IPS-18c (cell line): ENCODE results near the gene CTPS2.
"Not testable (repeated sequence)": the region's sequence is repeated elsewhere in the genome, so short reads cannot be mapped to it uniquely, and the experiment has no call there.

Source experiments
- H3K4me3 ChIP-seq: 2 replicates; pipeline ENCODE4 v1.7.0; 2013; ENCODE audit warnings: low read depth, mild to moderate bottlenecking, low read length, moderate library complexity; ENCODE audit not compliant: insufficient read depth
- H3K9me3 ChIP-seq: one replicate; pipeline ENCODE4 v1.6.1; 2013; ENCODE audit warnings: mild to moderate bottlenecking, low read length, moderate library complexity; ENCODE audit not compliant: control insufficient read depth, insufficient read depth

The CTPS2 gene

DNA sequence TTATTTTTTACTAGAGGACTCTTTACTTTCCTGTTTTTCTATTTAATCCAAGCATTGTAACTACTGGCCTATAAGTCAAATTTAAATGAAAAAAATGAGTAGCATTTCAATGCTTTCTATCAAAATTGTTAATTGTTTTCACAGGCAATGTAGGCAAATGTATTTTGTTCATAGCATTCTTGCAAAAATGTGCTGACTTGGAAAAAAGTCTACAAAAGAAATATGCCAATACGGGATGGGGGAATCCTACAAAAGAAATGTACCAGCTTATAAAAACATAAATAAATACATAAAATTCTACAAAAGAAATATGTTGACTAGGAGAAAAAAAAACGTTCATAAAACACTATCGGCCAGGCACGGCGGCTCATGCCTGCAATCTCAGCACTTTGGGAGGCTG, 77.4 kb downstream of the CTPS2 start:
- Histone ChIP-seq H3K9me3 (no peaks in the 10 kb centered on the region), H3K4me3 (no peak overlapping the region)

DNA sequence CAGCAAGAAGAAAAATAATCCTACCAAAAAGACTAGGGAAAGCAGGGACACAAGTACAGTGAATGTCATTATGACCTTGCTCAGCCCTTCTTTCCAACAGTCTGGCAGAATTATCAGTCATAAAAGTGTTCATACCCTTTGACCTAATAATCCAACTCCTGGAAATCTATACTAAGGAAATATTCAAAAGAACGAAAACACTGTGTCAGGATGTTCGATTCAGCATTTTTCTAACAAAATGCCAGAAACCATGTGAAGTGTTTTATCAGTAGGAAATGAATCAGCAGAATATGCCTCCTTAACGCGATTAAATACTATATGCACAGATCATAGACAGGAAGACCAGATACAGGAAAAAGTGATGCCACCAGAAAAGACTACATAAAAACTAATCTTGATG, 78.7 kb downstream of the CTPS2 start:
- Histone ChIP-seq H3K9me3 (no peaks in the 10 kb centered on the region), H3K4me3 (no peak overlapping the region)

DNA sequence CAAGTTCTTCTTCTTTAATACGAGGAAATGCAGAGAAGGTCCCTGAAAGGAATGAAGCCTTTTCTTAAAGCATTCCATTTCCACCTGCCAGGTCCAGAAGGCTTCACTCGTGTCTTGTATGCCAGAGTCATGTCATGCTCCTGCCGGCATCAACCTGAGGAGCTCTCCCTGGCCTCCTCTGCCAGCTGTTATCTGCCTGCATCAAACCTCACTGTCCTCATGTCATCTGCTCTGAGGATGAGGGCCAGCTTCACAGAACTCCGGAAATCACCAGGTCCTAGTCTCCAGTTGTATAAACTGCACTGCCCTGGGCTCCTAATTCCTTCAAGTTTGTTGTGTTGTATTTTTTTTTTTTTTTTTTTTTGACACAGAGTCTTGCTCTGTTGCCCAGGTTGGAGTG, 82.6 kb downstream of the CTPS2 start:
- Histone ChIP-seq H3K9me3 (no peaks in the 10 kb centered on the region), H3K4me3 (no peak overlapping the region)

DNA sequence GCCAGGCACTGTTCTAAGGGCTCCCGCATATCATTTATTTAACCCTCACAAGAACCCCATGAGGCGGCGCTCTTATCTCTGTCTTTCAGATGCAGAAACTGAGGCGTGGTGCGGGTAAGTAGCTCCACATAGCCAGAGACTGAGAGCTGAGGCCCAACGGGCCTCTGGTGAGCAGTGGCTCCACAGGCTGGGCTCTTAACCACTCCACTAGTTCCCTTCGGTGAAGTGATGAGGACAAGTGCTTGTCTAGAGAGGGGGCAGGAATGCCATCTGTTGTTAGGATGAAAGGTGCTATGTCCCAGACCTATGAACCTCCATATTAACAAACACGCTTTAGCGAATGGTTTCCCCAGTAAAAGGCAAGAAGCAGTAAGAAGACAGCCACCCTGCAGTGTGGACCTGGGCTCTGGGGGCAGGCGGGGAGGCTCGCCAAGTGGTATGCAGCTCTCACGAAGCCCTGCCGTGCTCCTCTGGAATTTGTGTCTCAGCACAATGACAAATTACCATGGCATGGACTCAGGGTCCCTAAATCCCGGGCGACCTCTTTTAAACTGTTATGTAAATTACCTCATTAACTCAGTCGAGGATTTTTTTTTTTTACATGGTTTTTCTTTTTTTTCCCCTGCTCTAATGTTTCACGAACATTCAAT, 83.4 kb downstream of the CTPS2 start:
- no peaks in the 10 kb centered on the region for H3K9me3 ChIP-seq
- H3K4me3 ChIP-seq: no peak overlapping the region

DNA sequence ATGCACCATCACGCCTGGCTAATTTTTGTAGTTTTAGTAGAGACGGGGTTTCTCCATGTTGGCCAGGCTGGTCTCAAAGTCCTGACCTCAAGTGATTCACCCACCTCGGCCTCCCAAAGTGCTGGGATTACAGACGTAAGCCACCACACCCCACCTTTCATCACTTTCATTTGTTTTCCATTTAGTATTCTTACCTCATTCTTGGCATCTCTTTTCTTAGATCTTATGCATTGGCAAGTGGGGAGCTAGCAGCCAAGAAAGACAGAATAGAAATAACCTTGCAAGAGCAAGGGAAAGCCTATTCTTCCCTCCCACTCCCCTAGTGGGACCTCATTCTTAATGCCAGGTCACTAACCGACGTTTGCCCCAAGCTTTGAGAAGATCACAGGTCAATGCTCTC, 84.0 kb downstream of the CTPS2 start:
- H3K4me3 ChIP-seq, H3K9me3 ChIP-seq: not testable (repeated sequence)

DNA sequence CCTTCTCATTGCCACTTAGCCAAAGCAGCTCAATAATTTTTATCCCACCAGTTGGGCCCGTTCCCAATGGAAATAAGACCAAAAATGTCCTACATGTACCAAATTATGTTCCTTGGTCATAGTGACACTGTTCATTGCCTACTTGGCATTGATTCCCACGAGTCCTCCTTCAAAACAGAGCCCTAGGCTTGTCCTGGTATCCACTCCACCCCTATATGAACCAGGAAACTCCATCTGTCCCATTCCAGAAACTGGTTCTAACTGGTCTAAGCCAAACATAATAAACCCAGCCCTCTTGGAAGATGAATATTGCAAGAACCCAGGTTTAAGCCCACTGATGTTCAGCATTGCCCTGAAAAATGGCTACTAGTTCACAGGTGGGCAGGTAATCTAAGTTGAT, 93.4 kb downstream of the CTPS2 start:
- Histone ChIP-seq H3K4me3 (no peak overlapping the region), H3K9me3 (no peaks in the 10 kb centered on the region)

DNA sequence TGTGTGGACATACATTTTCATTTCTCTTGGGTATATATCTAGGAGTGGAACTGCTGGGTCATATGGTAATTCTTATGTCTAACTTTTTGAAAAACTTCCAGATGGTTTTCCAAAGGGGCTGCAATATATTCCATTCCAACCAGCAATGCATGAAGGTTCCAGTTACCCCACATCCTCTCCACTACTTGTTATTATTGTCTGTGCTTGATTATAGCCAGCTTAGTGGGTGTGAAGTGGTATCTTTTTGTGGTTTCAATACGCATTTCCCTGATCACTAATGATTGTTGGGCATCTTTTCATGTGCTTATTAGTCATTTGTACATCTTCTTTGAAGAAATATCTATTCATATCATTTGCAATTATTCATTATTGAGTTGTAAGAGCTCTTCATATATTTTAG, 94.0 kb downstream of the CTPS2 start:
- no peak overlapping the region for H3K4me3 ChIP-seq
- H3K9me3 ChIP-seq: no peaks in the 10 kb centered on the region

DNA sequence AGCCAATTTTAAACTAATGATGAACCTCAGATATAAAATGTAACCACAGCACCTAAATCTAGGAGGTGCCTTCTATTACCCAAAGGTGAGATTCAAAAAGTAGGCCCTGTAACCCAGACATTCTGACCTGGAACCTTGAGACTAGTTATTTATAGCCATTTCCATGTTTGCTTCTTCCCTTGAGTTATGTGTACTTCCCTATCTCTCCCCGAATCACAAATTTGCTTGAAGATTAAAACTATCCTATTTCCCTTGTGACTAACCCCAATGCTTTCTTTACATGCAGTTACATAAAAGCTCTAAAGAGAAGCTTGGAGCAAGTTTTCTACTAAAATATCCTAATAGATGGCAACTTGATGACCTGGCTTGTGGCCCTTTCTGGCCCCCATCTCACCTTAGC, 95.1 kb downstream of the CTPS2 start:
- H3K4me3 ChIP-seq: no peak overlapping the region
- H3K9me3 ChIP-seq: no peaks in the 10 kb centered on the region

DNA sequence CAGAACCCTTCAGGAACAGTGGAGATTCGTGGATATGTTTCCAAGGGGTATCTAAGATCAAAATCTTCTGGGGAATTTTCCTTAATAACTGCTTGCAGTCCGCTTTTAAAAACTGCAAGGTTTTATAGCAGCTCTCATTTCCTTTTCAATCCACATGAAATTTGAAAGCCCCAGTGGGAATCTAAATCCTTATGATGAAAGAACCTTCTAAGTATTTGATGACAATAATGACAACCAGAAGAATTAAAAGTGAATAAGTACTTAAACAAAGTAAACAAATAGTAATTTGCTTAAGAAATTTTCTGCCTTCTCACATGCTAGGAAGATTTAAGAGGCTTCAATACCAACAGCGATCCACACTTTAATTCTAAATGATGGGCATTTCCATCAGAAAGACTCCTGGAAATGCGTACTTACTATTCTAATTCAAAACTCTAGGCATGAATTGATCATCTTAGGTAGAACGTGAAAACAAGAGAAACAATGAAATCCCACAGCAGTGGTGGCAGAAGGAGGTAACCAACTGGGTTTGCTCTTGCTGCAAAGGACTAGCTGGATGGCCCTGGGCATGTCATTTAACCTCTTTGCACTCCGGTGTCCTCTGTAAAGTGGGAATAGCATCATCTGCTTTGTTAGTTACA, 100.1 kb downstream of the CTPS2 start:
- no peaks in the 10 kb centered on the region for H3K9me3 ChIP-seq
- H3K4me3 ChIP-seq: no peak overlapping the region

DNA sequence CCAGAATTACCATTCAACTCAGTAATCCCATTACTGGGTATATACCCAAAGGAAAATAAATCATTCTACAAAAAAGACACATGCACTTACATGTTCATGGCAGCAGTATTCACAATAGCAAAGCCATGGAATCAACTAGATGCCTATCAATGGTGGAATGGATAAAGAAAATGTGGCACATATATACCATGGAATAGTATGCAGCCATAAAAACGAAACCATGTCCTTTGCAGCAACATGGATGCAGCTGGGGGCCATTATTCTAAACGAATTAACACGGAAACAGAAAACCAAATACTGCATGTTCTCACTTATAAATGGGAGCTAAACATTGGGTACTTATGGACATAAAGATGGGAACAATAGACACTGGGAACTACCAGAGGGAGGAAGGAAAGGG, 101.8 kb downstream of the CTPS2 start:
- H3K4me3 ChIP-seq, H3K9me3 ChIP-seq: not testable (repeated sequence)

DNA sequence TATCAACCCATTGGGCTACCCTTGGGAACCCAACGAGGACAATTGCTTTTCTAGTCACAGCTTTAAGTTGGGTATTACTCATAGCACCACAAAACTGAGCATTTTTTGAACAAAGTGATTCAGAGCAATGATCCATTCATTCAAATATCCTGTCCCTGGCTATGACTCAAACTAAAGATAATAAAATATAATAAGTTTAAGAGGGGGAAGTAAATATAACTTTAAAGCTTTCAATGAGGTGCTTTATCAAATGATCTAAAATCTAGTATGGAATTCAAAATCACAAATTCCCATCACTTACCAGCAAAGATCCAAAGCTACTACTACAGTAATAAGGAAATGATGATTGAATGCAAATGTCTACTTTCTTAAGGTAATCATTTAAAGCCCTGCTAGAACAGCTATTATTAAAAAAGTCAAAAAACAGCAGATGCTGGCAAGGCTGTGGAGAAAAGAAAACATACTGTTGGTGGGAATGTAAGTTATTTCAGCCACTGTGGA, 102.3 kb downstream of the CTPS2 start:
- H3K4me3 ChIP-seq: no peak overlapping the region
- no peaks in the 10 kb centered on the region for H3K9me3 ChIP-seq

DNA sequence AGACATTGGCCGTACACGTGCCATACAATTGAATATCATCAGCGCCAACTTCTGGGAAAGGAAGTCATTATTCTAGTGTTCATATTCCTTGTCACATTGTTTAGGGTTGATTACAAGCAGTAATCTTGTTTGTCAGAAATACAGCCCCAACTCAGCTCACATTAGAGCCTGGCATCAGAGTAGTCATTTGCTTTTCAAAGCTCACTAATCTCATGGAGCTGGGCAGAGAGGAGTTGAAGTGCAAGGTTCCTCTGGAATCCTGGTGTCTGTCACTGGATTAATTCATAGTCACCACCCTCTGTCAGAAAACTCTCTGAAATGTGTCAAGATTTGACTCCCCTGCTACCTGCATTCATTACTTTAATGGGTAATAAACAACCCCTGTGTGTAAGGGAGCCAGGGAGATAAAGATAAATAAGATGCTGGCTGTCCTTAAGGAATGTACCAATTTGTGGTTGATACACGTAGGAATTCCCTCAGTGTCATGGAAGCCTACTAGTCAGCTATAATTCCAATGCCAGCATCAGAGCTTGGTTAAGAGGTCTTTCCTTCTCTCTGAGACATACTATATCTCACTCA, 106.2 kb downstream of the CTPS2 start:
- no peak overlapping the region for H3K4me3 ChIP-seq
- no peaks in the 10 kb centered on the region for H3K9me3 ChIP-seq

DNA sequence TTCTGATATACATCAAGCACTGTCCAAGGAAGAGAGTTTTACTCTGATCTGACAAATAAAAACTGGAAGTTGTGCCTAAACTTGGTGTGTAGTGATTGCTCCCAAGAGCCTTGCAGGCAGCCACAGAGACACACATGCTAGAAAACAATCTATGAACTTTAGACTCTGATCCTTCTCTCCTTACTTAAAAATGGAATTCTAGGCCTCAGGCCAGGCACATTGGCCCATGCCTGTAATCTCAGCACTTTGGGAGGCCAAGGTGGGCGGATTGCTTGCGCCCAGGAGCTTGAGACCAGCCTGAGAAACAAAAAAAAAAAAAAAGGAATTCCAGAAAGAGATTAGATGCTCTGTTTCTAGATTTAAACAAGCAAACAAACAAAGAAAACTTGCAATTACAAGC, 108.1 kb downstream of the CTPS2 start:
- H3K9me3 ChIP-seq: no peaks in the 10 kb centered on the region
- H3K4me3 ChIP-seq: no peak overlapping the region

DNA sequence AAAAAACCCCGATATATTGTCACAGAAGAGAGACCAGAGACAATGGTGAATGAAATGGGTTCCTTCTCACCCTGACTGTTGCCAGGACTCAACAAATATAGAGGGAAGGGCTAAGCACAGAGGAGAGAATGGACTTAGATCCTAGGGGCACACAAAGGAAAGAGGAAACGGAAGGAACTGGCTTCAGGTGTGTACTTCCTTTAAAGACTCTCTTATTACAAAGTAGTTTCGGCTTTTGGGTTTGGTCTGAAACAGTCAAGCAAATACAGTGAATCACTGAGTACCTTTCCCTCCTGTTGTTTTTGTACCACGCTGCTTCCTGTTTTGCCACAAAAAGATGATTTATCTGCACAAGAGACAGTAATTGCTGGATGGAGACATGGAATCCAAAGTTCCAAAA, 108.6 kb downstream of the CTPS2 start:
- Histone ChIP-seq H3K9me3 (no peaks in the 10 kb centered on the region), H3K4me3 (no peak overlapping the region)

DNA sequence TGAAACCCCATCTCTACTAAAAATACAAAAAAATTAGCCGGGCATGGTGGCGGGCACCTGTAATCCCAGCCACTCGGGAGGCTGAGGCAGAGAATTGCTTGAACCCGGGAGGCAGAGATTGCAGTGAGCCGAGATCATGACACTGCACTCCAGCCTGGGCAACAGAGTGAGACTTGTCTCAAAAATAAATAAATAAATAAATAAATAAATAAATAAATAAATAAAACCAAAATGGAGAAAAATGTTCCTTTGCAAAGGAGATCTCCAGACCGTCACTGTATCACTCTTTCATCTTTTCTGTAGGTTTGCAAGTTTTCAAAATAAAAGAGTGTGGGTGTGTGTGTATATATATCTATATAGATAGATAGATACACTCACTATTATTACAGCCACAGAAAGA, 109.2 kb downstream of the CTPS2 start:
- H3K4me3 ChIP-seq, H3K9me3 ChIP-seq: not testable (repeated sequence)

DNA sequence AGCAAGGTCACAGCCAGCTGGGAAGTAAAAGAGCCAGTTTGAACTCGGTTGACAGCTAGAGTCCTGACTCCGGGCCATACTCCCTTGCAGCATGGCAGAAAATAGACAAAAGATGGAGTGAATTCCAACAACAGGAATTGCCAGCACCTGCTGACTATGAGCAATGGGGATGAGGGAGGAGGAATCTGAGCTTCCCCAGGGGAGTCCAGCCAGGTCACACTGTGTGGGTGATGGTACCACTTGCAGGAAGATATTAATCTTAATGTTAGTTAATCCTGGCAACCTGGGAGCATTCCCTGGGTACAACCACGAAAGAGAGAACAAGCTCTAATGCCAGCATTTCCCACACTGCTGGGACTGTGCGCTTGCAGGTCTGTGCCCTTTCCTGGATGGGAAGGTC, 110.6 kb downstream of the CTPS2 start:
- Histone ChIP-seq H3K9me3 (no peaks in the 10 kb centered on the region), H3K4me3 (no peak overlapping the region)

DNA sequence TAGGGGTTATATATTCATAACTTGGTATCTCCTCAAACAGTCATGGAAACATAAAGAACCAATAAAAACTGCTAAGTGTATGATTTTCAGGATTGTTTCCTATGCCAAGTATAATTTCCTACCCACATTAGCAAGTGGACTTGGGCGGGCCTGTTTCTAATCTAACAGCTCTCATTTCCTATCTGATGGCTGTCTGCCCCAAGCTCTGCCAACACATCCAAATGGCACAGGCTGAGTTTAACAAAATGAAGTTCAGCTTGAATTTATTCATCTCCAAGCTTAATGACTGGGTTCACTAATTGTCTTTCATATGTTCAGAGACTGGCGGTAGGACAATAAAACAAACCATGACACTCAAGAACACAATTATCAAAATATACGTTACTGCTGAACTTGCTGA, 118.0 kb downstream of the CTPS2 start:
- Histone ChIP-seq H3K9me3 (peaks cover 2% of the 10 kb centered on the region), H3K4me3 (no peak overlapping the region)

DNA sequence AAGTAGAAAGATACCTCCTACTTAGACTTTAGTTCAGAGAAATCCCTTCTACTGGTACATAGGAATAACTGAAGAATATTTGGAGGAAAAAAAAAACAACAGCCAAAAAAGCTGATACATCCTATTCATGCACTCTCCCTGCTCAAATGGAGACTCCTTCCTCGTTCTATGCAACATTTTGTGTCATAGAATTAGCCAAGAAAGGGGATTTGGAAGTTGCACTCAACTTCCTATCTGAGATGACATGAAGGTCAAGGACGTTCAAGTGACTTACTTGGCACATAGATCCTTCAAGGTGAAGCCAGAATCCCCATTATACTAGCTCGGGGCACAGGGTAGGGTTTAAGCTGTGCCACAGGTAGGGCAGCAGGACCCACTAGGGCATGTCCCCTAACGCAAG, 118.7 kb downstream of the CTPS2 start:
- Histone ChIP-seq H3K4me3 (no peak overlapping the region; the same call in 1 of the 2 replicates), H3K9me3 (peaks cover 2% of the 10 kb centered on the region)
